ENCODE results near the gene SFTA2. TPM values are rescaled to one million over a fixed set of nuclear protein-coding genes. Genes with fewer than 3 reads are reported as not detected.
"Not testable (repeated sequence)": the region's sequence is repeated elsewhere in the genome, so short reads cannot be mapped to it uniquely, and the experiment has no call there.

The SFTA2 gene
- total and polyA plus RNA-seq, 11 donors = not detected

- no peak for DNase-seq
- TF ChIP-seq POLR2A (IDR thresholded peaks at IDR 0.05) (no peak), CTCF (IDR thresholded peaks at IDR 0.05) (no peak)
- ATAC-seq = no peak
- no peak overlapping the region for H3K4me3 ChIP-seq
- WGBS, 4 donors = 90 to 94% (median 93%) methylated on average over 4 of the region's 4 CpGs
- H3K27me3 ChIP-seq = no peaks in the 10 kb centered on the region
- H3K27ac ChIP-seq = no peak overlapping the region
- H3K9me3 ChIP-seq = peaks cover 0 to 10% (median 2%) of the 10 kb centered on the region in 12 donors
- H3K4me1 ChIP-seq = peaks cover 0 to 18% (median 0%) of the 10 kb centered on the region in 12 donors
- peaks cover 0 to 17% (median 14%) of the 10 kb centered on the region in 9 donors for H3K36me3 ChIP-seq
- intact Hi-C loops (cut with DNase I) = no loop called here
Observed at GRCh38 chr6:30930506-30930905, 1.5 kb downstream of the SFTA2 start.

GRCh38 chr6:30928677-30929076 is 3.3 kb downstream of the SFTA2 start:
- Histone ChIP-seq H3K27ac (no peak overlapping the region), H3K36me3 (peaks cover 0 to 31% (median 22%) of the 10 kb centered on the region in 9 donors), H3K27me3 (no peaks in the 10 kb centered on the region), H3K4me1 (peaks cover 0 to 18% (median 0%) of the 10 kb centered on the region in 12 donors), H3K9me3 (peaks cover 0 to 10% (median 2%) of the 10 kb centered on the region in 12 donors), H3K4me3 (no peak overlapping the region)
- 85 to 99% (median 98%) methylated on average over 3 of the region's 3 CpGs for WGBS, 4 donors
- TF ChIP-seq CTCF (IDR thresholded peaks at IDR 0.05) (no peak), POLR2A (IDR thresholded peaks at IDR 0.05) (no peak)
- ATAC-seq (no peak), DNase-seq (no peak)
- intact Hi-C loops (cut with DNase I) = loop anchor here in 1 of 10 donors (10.0 kb wide), 1 partner anchor 116 kb away; no protein-coding TSS in a partner anchor

GRCh38 chr6:30927080-30927479 is 4.9 kb downstream of the SFTA2 start:
- ATAC-seq, H3K27me3 ChIP-seq, DNase-seq, H3K4me3 ChIP-seq, H3K9me3 ChIP-seq: not testable (repeated sequence)
- Histone ChIP-seq H3K36me3 (peaks cover 0 to 47% (median 38%) of the 10 kb centered on the region in 9 donors), H3K4me1 (peaks cover 0 to 18% (median 0%) of the 10 kb centered on the region in 12 donors), H3K27ac (peak overlapping the region in 2 of 12 donors; percentile 41 to 49)
- 92 to 97% (median 95%) methylated on average over 3 of the region's 3 CpGs for WGBS, 4 donors
- intact Hi-C loops (cut with DNase I) = loop anchor here in 1 of 10 donors (10.0 kb wide), 1 partner anchor 118 kb away; no protein-coding TSS in a partner anchor

- DNase-seq (peak in 2 of 5 donors; percentile 46 to 55), ATAC-seq (peak; percentile 74 to 88 (median 81))
- 64 to 81% (median 81%) methylated on average over 4 of the region's 4 CpGs for whole genome bisulfite sequencing, 4 donors
- TF ChIP-seq CTCF (IDR thresholded peaks at IDR 0.05) (no peak), POLR2A (IDR thresholded peaks at IDR 0.05) (no peak)
- Histone ChIP-seq H3K27ac (peak overlapping the region in 2 of 12 donors; percentile 41 to 49), H3K36me3 (peaks cover 0 to 52% (median 43%) of the 10 kb centered on the region in 9 donors), H3K9me3 (peaks cover 0 to 10% (median 2%) of the 10 kb centered on the region in 12 donors), H3K27me3 (no peaks in the 10 kb centered on the region), H3K4me1 (peaks cover 0 to 18% (median 0%) of the 10 kb centered on the region in 12 donors), H3K4me3 (no peak overlapping the region)
- intact Hi-C loops (cut with DNase I) = loop anchor here in 1 of 10 donors (10.0 kb wide), 1 partner anchor 118 kb away; no protein-coding TSS in a partner anchor
Observed at GRCh38 chr6:30926644-30927043, 5.3 kb downstream of the SFTA2 start.

- Histone ChIP-seq H3K27ac (peak overlapping the region in 1 of 12 donors; percentile 34), H3K36me3 (peaks cover 0 to 76% (median 68%) of the 10 kb centered on the region in 9 donors), H3K4me1 (peaks cover 0 to 18% (median 0%) of the 10 kb centered on the region in 12 donors)
- intact Hi-C loops (cut with DNase I) = loop anchor here in 2 of 10 donors (5.0 to 10.0 kb wide), 2 partner anchors 121 to 123 kb away; no protein-coding TSS in a partner anchor
- H3K4me3 ChIP-seq, H3K9me3 ChIP-seq, DNase-seq, H3K27me3 ChIP-seq: not testable (repeated sequence)
- ATAC-seq = peak in 3 of 4 donors; percentile 69 to 73 (median 69)
- 77 to 87% (median 82%) methylated on average over 3 to 9 of the region's 9 CpGs for WGBS, 4 donors
Observed at GRCh38 chr6:30924040-30924627, 7.8 kb downstream of the SFTA2 start.
